Keratinocyte (primary cell): ENCODE measurements around the gene ITIH1. TPM values are rescaled to one million over a fixed set of nuclear protein-coding genes. Genes with fewer than 3 reads are reported as not detected.
A peak's percentile ranks its signal among the peaks of the same experiment; 100 is the strongest.

ENCODE experiments used
- DNase-seq: peaks from one replicate; pipeline ENCODE4 v3.0.0-alpha.2; 2011; ENCODE audit warnings: low read depth, missing footprints, low spot score
- FAIRE-seq: peaks from 2 replicates; lab custom pipeline; 2011; peaks lifted over from hg19 to GRCh38; lab: Jason Lieb, UNC
- H2AFZ ChIP-seq: 2 replicates; pipeline ENCODE4 v1.6.0; 2012; ENCODE audit warnings: low read length, control low read depth, inconsistent platforms; ENCODE audit not compliant: control insufficient read depth
- H3K27ac ChIP-seq: 2 replicates; pipeline ENCODE4 v1.5.1; 2011; ENCODE audit warnings: low read length; ENCODE audit not compliant: control insufficient read depth, insufficient read depth
- H3K27me3 ChIP-seq: 3 replicates; pipeline ENCODE4 v1.6.0; 2011; ENCODE audit warnings: low read length; ENCODE audit not compliant: control insufficient read depth, insufficient read depth; ENCODE audit errors: extremely low read depth
- H3K36me3 ChIP-seq, 2 experiments: 2 replicates in 1 of 2; 3 replicates in 1 of 2; pipeline ENCODE4 v1.5.1; 2011; ENCODE audit warnings: low read length in 2 of 2, mild to moderate bottlenecking in 1 of 2; ENCODE audit not compliant: control insufficient read depth in 2 of 2, insufficient read depth in 2 of 2; ENCODE audit errors: extremely low read depth in 1 of 2
- H3K4me1 ChIP-seq: 3 replicates; pipeline ENCODE4 v1.5.1; 2011; ENCODE audit warnings: low read length; ENCODE audit not compliant: control insufficient read depth, insufficient read depth; ENCODE audit errors: extremely low read depth
- H3K4me2 ChIP-seq: 3 replicates; pipeline ENCODE4 v1.6.0; 2011; ENCODE audit warnings: low read depth, low read length; ENCODE audit not compliant: control insufficient read depth, insufficient read depth; ENCODE audit errors: extremely low read depth
- H3K4me3 ChIP-seq, 3 experiments: fragments of 200-600 bp in 1 of 3; sonication (generic) in 1 of 3; 2 replicates in 2 of 3; 3 replicates in 1 of 3; pipeline ENCODE4 v1.5.1; 2011 to 2016; ENCODE audit warnings: low read length in 3 of 3, mild to moderate bottlenecking in 3 of 3, control low read depth in 2 of 3, inconsistent platforms in 1 of 3, low read depth in 1 of 3, mixed read lengths in 1 of 3, mixed run types in 1 of 3, moderate library complexity in 1 of 3; ENCODE audit not compliant: control insufficient read depth in 2 of 3, insufficient read depth in 2 of 3; ENCODE audit errors: extremely low read depth in 1 of 3
- H3K79me2 ChIP-seq: 2 replicates; pipeline ENCODE4 v1.6.0; 2012; ENCODE audit warnings: low read length; ENCODE audit not compliant: control insufficient read depth, insufficient read depth
- H3K9ac ChIP-seq: 3 replicates; pipeline ENCODE4 v1.6.0; 2011; ENCODE audit warnings: low read length; ENCODE audit not compliant: control insufficient read depth, insufficient read depth; ENCODE audit errors: extremely low read depth
- H3K9me1 ChIP-seq: 3 replicates; pipeline ENCODE4 v1.6.0; 2011; ENCODE audit warnings: low read length; ENCODE audit not compliant: control insufficient read depth, insufficient read depth; ENCODE audit errors: extremely low read depth
- H3K9me3 ChIP-seq: 2 replicates; pipeline ENCODE4 v1.5.1; 2012; ENCODE audit warnings: low read depth, low read length; ENCODE audit not compliant: control insufficient read depth
- H4K20me1 ChIP-seq: 3 replicates; pipeline ENCODE4 v1.6.0; 2011; ENCODE audit warnings: low read length; ENCODE audit not compliant: control insufficient read depth, insufficient read depth; ENCODE audit errors: extremely low read depth
- EZH2 ChIP-seq: IDR thresholded peaks from one replicate; pipeline ENCODE4 v1.6.1; 2012; ENCODE audit warnings: inconsistent platforms, mild to moderate bottlenecking, low read length, moderate library complexity
- dilution Hi-C: fragments of 300-500 bp; cut with MboI; formaldehyde crosslinking; loops from one replicate; pipeline ENCODE4 v1.7.0; 2020; ENCODE audit warnings: low sequenced_read_pairs; ENCODE audit not compliant: extremely low pct_ligation_motif_present
- polyA plus RNA-seq, 5 experiments: library from polyadenylated mRNA; depleted of rRNA in 3 of 5; stranded (reverse) in 3 of 5; stranded (forward) in 1 of 5; unstranded in 1 of 5; fragments of >200 nt; gene quantifications; 1 replicate in 1 of 5; 2 replicates in 3 of 5; 3 replicates in 1 of 5; pipeline versions ENCODE4 v1.2.1 to v1.2.3, GENCODE V29; 2011 to 2012; ENCODE audit warnings: missing spikeins in 2 of 5, low read depth in 1 of 5, low replicate concordance in 1 of 5
- TF ChIP-seq, protein P1 (sequence below), 3 experiments: IDR thresholded peaks in 1 of 3; conservative IDR thresholded peaks in 1 of 3; optimal IDR thresholded peaks in 1 of 3; 2 replicates in 2 of 3; 3 replicates in 1 of 3; pipeline versions ENCODE3 to v1.5.1; 2011; ENCODE audit warnings: low read length in 3 of 3, mild to moderate bottlenecking in 3 of 3, moderate library complexity in 2 of 3, control low read depth in 1 of 3, inconsistent platforms in 1 of 3; ENCODE audit not compliant: insufficient read depth in 2 of 3; ENCODE audit errors: extremely low read depth in 1 of 3

Gene ITIH1
- polyA plus RNA-seq, 1 donor (not counting 4 experiments of a cell fraction or from before 2014, with no cell fraction given): not detected

DNA sequence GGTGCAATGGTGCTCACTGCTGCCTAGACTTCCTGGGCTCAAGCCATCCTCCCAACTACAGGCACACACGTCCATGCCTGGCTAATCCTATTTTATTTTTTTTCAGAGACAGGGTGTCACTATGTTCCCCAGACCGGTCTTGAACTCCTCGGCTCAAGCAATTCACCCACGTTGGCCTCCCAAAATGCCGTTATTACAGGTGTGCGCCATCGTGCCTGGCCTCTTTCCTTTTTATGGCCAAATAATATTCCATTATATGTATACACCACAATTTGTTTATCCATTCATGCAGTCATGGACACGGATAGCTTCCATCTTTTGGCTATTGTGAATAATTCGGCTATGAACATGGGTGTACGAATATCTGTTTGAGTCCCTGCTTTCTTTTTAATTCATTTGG lies 5.7 kb upstream of the ITIH1 start:
- peak overlapping the region; percentile 34 for H2AFZ ChIP-seq
- H4K20me1 ChIP-seq: no peaks in the 10 kb centered on the region
- no peaks in the 10 kb centered on the region for H3K27me3 ChIP-seq
- dilution Hi-C loops: no loop called here
- DNase-seq (no peak), FAIRE-seq (no peak)
- H3K36me3 ChIP-seq: no peaks in the 10 kb centered on the region
- peaks cover 16% of the 10 kb centered on the region for H3K79me2 ChIP-seq
- no peaks in the 10 kb centered on the region for H3K9me3 ChIP-seq
- H3K9ac ChIP-seq: no peak overlapping the region
- no peak overlapping the region for H3K27ac ChIP-seq
- TF ChIP-seq, protein P1, sequence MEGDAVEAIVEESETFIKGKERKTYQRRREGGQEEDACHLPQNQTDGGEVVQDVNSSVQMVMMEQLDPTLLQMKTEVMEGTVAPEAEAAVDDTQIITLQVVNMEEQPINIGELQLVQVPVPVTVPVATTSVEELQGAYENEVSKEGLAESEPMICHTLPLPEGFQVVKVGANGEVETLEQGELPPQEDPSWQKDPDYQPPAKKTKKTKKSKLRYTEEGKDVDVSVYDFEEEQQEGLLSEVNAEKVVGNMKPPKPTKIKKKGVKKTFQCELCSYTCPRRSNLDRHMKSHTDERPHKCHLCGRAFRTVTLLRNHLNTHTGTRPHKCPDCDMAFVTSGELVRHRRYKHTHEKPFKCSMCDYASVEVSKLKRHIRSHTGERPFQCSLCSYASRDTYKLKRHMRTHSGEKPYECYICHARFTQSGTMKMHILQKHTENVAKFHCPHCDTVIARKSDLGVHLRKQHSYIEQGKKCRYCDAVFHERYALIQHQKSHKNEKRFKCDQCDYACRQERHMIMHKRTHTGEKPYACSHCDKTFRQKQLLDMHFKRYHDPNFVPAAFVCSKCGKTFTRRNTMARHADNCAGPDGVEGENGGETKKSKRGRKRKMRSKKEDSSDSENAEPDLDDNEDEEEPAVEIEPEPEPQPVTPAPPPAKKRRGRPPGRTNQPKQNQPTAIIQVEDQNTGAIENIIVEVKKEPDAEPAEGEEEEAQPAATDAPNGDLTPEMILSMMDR (optimal IDR thresholded peaks at IDR 0.05 in 1 of 3, IDR thresholded peaks at IDR 0.05 in 1 of 3, conservative IDR thresholded peaks at IDR 0.05 in 1 of 3; ENCODE audit: extremely low read depth in 1 of 3, insufficient read depth in 2 of 3, low read length in 3 of 3): no peak
- TF ChIP-seq EZH2: no peak
- H3K9me1 ChIP-seq: no peaks in the 10 kb centered on the region
- H3K4me2 ChIP-seq: no peak overlapping the region
- no peak overlapping the region for H3K4me3 ChIP-seq
- peaks cover 11% of the 10 kb centered on the region for H3K4me1 ChIP-seq

DNA sequence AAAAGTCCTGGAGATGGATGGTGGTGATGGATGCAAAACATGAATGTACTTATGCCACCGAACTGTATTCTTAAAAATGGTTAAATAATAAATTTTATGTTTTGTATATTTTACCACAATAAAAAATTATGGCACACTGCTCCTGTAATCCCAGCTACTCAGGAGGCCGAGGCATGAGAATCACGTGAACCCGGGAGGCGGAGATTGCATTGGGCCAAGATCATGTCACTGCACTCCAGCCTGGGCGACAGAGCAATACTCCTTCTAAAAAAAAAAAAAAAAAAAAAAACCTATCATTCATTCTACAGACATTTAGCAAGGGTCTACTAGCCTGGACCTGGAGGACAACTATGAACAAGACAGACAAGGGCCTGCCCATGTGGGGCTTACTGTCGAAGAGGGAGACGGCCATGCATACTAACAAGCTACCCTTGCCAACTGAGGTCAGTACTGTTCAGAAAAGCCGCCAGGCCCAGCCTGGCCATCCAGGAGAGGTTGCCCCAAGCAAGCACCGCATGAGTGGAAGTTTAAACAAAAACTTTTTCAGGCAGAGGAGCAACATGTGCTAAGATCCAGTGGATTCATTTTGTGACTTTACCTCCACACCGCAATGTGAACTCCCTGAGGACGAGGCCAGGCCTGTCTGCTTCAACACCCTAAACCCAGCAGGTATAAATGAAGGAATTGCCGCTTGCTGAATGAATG lies 3.9 kb upstream of the ITIH1 start:
- no peaks in the 10 kb centered on the region for H3K9me1 ChIP-seq
- no peak overlapping the region for H3K9ac ChIP-seq
- H3K27ac ChIP-seq: no peak overlapping the region
- FAIRE-seq (no peak), DNase-seq (no peak)
- TF ChIP-seq EZH2: no peak
- TF ChIP-seq, protein P1 (optimal IDR thresholded peaks at IDR 0.05 in 1 of 3, IDR thresholded peaks at IDR 0.05 in 1 of 3, conservative IDR thresholded peaks at IDR 0.05 in 1 of 3; ENCODE audit: extremely low read depth in 1 of 3, insufficient read depth in 2 of 3, low read length in 3 of 3): no peak
- peaks cover 13% of the 10 kb centered on the region for H3K79me2 ChIP-seq
- H3K9me3 ChIP-seq: no peaks in the 10 kb centered on the region
- no peak overlapping the region for H3K4me3 ChIP-seq
- H3K36me3 ChIP-seq: no peaks in the 10 kb centered on the region
- H3K4me1 ChIP-seq: peaks cover 11% of the 10 kb centered on the region
- no peaks in the 10 kb centered on the region for H4K20me1 ChIP-seq
- dilution Hi-C loops: no loop called here
- no peak overlapping the region for H3K4me2 ChIP-seq
- H3K27me3 ChIP-seq: no peaks in the 10 kb centered on the region
- H2AFZ ChIP-seq: no peak overlapping the region
